Measurements from ENCODE around the gene SUN2.

SUN2 gene

DNA sequence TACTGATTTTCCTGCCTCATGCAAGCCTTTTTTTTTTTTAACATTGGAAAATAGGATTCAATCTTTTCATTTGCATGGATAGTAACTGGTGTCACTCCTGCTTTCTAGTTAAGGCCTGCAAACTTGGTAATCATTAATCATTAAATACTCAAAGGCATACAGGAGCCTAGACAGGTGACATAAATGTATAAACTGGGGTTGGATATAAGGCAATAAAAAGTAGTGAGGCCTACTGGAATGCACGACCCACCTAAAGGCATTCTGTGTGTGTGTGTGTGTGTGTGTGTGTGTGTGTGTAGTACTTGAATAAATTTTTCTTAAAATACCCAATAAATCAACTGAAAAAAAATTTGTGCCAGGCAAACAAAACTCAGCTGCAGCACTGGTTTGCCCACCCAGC lies 66.1 kb downstream of the SUN2 start:
- no peak for DNase-seq

- no peak for DNase-seq
Measured at GRCh38 chr22:38685761-38686160, 70.0 kb downstream of the SUN2 start.

DNA sequence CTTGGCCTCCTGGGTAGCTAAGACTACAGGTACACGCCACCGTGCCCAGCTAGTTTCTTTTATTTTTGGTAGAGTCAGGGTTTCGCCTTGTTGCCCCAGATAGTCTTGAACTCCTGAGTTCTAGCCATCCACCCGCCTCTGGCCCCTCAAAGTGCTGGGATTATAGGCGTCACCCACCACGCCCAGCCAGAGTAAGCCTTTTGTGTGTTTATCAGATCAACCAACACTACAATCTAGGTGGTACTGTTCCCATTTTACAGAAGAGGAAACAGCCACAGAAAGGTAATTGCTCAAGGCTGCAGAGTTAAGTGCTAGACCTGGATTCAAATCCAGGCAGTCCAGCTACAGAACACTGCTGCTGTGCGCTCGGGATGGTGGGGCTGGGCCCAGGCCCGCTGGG lies 70.9 kb downstream of the SUN2 start:
- no peak for DNase-seq
